Transverse colon (tissue), 3 donors: Measurements from ENCODE around the gene MED9.

Experiments used
- CTCF ChIP-seq, 5 experiments: fragments of 200-600 bp in 3 of 5; fragments of 450-650 bp in 2 of 5; sonication (generic) in 3 of 5; IDR thresholded peaks; 1 replicate in 2 of 5; 2 replicates in 3 of 5; pipeline ENCODE4 v1.5.1; 2016 to 2017; ENCODE audit warnings: antibody characterized with exemption in 5 of 5, inconsistent platforms in 3 of 5, mild to moderate bottlenecking in 2 of 5, moderate library complexity in 1 of 5
- POLR2A ChIP-seq: fragments of 450-650 bp; IDR thresholded peaks from one replicate; pipeline ENCODE4 v1.6.1; 2016; ENCODE audit warnings: antibody characterized with exemption, mild to moderate bottlenecking, moderate library complexity

DNA sequence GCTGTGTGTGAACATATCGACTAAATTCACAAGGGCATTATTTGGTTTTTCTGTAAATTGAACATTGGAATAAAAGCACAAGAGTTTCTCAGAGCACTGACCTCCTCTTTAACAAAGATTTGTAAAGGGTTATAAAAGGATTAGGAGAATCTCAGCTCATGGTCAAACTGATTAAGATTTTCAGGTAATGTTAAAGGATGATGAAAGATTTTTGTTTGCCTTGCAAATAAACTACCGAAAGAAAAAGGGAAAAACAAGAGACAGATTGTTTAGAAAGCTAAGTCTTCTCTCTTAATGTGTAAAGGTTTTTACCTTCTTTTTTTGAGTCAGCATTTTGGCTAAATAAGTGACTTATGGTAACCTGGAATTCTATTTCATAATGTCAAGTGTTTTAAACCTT, 47.6 kb upstream of the MED9 start:
- no peak for TF ChIP-seq CTCF (IDR thresholded peaks at IDR 0.05)
- no peak for TF ChIP-seq POLR2A
